ENCODE data around the gene POLR2J2.
"Not testable (repeated sequence)": the region's sequence is repeated elsewhere in the genome, so short reads cannot be mapped to it uniquely, and the experiment has no call there.

The POLR2J2 gene

GRCh38 chr7:102671166-102671955, at the start of gene POLR2J2:
Gene POLR2J2 (minus strand): TSS chr7:102671663. CDS start chr7:102671601, 62 bp downstream.
- H3K27ac ChIP-seq (ENCODE audit: low read depth, low read length); H3K36me3 ChIP-seq (ENCODE audit: insufficient read depth, low read length); H3K9ac ChIP-seq (ENCODE audit: low read length); H3K9me3 ChIP-seq (ENCODE audit: low read length); H3K27me3 ChIP-seq (ENCODE audit: control insufficient read depth in 1 of 2, insufficient read depth in 2 of 2, low read length in 2 of 2); H3K4me3 ChIP-seq (ENCODE audit: low read depth in 1 of 2, low read length in 2 of 2); H3K4me1 ChIP-seq (ENCODE audit: insufficient read depth, low read length): not testable (repeated sequence)

DNA sequence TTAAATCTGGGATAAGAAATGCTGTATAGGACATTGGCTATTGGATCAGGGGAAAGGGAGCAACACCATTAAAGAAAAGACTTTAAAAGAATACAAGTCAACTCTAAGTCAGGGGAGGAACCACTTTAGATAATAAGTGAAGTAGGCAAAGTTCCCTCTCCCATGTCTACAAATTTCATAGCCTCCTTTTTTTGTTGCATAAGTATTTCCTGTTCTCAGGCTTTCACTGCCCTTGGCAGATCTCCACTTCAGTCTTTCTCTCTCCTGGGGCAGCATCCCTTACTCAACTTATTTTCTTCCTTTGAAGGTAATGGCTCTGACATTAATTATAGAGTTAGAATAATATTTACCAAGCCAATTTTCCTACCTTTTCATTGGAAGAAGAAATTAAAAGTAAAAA, 47.0 kb upstream of the POLR2J2 start:
- not testable (repeated sequence) for H3K4me1 ChIP-seq (ENCODE audit: insufficient read depth, low read length); H3K4me3 ChIP-seq (ENCODE audit: low read depth in 1 of 2, low read length in 2 of 2); H3K36me3 ChIP-seq (ENCODE audit: insufficient read depth, low read length); H3K9ac ChIP-seq (ENCODE audit: low read length); H3K9me3 ChIP-seq (ENCODE audit: low read length); H3K27ac ChIP-seq (ENCODE audit: low read depth, low read length); H3K27me3 ChIP-seq (ENCODE audit: control insufficient read depth in 1 of 2, insufficient read depth in 2 of 2, low read length in 2 of 2)

GRCh38 chr7:102715718-102716117, 44.3 kb upstream of the POLR2J2 start:
- H3K36me3 ChIP-seq (ENCODE audit: insufficient read depth, low read length); H3K4me1 ChIP-seq (ENCODE audit: insufficient read depth, low read length); H3K4me3 ChIP-seq (ENCODE audit: low read depth in 1 of 2, low read length in 2 of 2); H3K9ac ChIP-seq (ENCODE audit: low read length); H3K27me3 ChIP-seq (ENCODE audit: control insufficient read depth in 1 of 2, insufficient read depth in 2 of 2, low read length in 2 of 2); H3K27ac ChIP-seq (ENCODE audit: low read depth, low read length); H3K9me3 ChIP-seq (ENCODE audit: low read length): not testable (repeated sequence)

- not testable (repeated sequence) for H3K4me3 ChIP-seq (ENCODE audit: low read depth in 1 of 2, low read length in 2 of 2); H3K9me3 ChIP-seq (ENCODE audit: low read length); H3K4me1 ChIP-seq (ENCODE audit: insufficient read depth, low read length); H3K27me3 ChIP-seq (ENCODE audit: control insufficient read depth in 1 of 2, insufficient read depth in 2 of 2, low read length in 2 of 2); H3K9ac ChIP-seq (ENCODE audit: low read length); H3K27ac ChIP-seq (ENCODE audit: low read depth, low read length); H3K36me3 ChIP-seq (ENCODE audit: insufficient read depth, low read length)
Observed at GRCh38 chr7:102714774-102715522, 43.5 kb upstream of the POLR2J2 start.

- not testable (repeated sequence) for H3K27ac ChIP-seq (ENCODE audit: low read depth, low read length)
Observed at GRCh38 chr7:102713691-102714080, 42.2 kb upstream of the POLR2J2 start.

GRCh38 chr7:102713011-102713690, 41.7 kb upstream of the POLR2J2 start:
- H3K27ac ChIP-seq (ENCODE audit: low read depth, low read length); H3K4me3 ChIP-seq (ENCODE audit: low read depth in 1 of 2, low read length in 2 of 2); H3K4me1 ChIP-seq (ENCODE audit: insufficient read depth, low read length); H3K36me3 ChIP-seq (ENCODE audit: insufficient read depth, low read length); H3K9ac ChIP-seq (ENCODE audit: low read length); H3K27me3 ChIP-seq (ENCODE audit: control insufficient read depth in 1 of 2, insufficient read depth in 2 of 2, low read length in 2 of 2); H3K9me3 ChIP-seq (ENCODE audit: low read length): not testable (repeated sequence)

More at GRCh38 chr7:102713691-102714080, 42.2 kb upstream of the POLR2J2 start:
- H3K9me3 ChIP-seq (ENCODE audit: low read length); H3K4me3 ChIP-seq (ENCODE audit: low read depth in 1 of 2, low read length in 2 of 2); H3K9ac ChIP-seq (ENCODE audit: low read length); H3K4me1 ChIP-seq (ENCODE audit: insufficient read depth, low read length); H3K27me3 ChIP-seq (ENCODE audit: control insufficient read depth in 1 of 2, insufficient read depth in 2 of 2, low read length in 2 of 2); H3K36me3 ChIP-seq (ENCODE audit: insufficient read depth, low read length): not testable (repeated sequence)

DNA sequence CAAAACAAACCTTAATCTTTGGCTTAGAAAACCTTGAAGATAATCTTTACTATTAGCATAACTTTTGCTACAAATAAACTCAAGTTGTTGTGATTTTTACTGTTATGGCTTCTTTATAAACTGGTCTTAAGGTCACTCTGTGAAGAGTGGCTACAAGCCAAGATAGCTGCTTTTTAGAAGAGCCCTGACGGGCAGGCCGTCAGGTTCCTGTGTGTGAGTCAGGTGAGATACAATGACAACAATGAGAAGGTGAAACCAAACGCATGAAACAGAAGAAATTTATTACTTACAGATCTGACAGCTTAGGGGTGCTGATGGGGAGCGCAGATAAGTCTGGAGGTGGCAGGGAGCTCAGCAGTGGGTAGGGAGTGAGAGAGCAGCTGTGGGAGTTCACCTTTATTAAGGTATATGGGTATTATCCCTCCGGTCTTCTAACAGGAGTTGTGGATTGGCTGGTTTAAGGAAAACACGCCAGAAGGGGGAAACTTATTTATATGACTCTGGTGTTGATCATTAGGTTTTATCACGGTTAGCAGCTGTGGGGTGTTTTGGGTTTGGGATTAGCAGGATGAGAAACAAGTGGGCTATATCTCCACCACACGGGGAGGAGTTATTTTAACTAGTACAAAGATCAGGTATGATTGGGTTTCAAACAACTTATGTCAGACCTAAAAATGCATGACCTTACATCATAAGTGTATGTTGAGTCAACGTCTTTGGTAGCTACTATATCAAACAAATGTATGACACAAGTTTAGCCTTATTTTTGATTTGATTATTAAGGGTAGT, 27.7 kb upstream of the POLR2J2 start:
- H3K4me3 ChIP-seq (ENCODE audit: low read depth in 1 of 2, low read length in 2 of 2); H3K9me3 ChIP-seq (ENCODE audit: low read length); H3K27me3 ChIP-seq (ENCODE audit: control insufficient read depth in 1 of 2, insufficient read depth in 2 of 2, low read length in 2 of 2); H3K27ac ChIP-seq (ENCODE audit: low read depth, low read length); H3K9ac ChIP-seq (ENCODE audit: low read length); H3K36me3 ChIP-seq (ENCODE audit: insufficient read depth, low read length); H3K4me1 ChIP-seq (ENCODE audit: insufficient read depth, low read length): not testable (repeated sequence)

GRCh38 chr7:102697642-102698512, 26.4 kb upstream of the POLR2J2 start:
- H3K9me3 ChIP-seq (ENCODE audit: low read length); H3K4me1 ChIP-seq (ENCODE audit: insufficient read depth, low read length); H3K27me3 ChIP-seq (ENCODE audit: control insufficient read depth in 1 of 2, insufficient read depth in 2 of 2, low read length in 2 of 2); H3K36me3 ChIP-seq (ENCODE audit: insufficient read depth, low read length); H3K27ac ChIP-seq (ENCODE audit: low read depth, low read length); H3K9ac ChIP-seq (ENCODE audit: low read length); H3K4me3 ChIP-seq (ENCODE audit: low read depth in 1 of 2, low read length in 2 of 2): not testable (repeated sequence)

DNA sequence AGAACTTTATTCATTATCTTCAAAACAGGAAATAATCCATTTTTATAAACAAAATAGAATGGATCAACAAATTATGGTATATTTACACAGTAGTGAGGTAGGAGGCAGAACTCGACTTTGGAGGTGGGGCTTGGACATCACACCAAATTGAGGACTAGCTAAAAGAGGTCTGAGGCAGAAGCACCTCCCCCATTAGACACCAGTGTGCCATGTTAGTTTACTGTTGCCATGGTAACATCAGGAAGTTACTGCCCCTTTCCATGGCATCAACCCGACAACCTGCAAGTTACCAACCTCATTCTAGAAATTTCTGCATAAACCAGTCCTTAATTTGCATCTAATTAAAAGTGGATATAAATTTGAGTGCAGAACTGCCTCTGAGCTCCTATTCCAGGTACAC, 24.5 kb upstream of the POLR2J2 start:
- not testable (repeated sequence) for H3K9ac ChIP-seq (ENCODE audit: low read length); H3K4me1 ChIP-seq (ENCODE audit: insufficient read depth, low read length); H3K9me3 ChIP-seq (ENCODE audit: low read length); H3K27ac ChIP-seq (ENCODE audit: low read depth, low read length); H3K36me3 ChIP-seq (ENCODE audit: insufficient read depth, low read length); H3K27me3 ChIP-seq (ENCODE audit: control insufficient read depth in 1 of 2, insufficient read depth in 2 of 2, low read length in 2 of 2); H3K4me3 ChIP-seq (ENCODE audit: low read depth in 1 of 2, low read length in 2 of 2)

GRCh38 chr7:102695033-102695552, 23.6 kb upstream of the POLR2J2 start:
- H3K4me1 ChIP-seq (ENCODE audit: insufficient read depth, low read length); H3K36me3 ChIP-seq (ENCODE audit: insufficient read depth, low read length); H3K9ac ChIP-seq (ENCODE audit: low read length); H3K9me3 ChIP-seq (ENCODE audit: low read length); H3K27ac ChIP-seq (ENCODE audit: low read depth, low read length); H3K27me3 ChIP-seq (ENCODE audit: control insufficient read depth in 1 of 2, insufficient read depth in 2 of 2, low read length in 2 of 2); H3K4me3 ChIP-seq (ENCODE audit: low read depth in 1 of 2, low read length in 2 of 2): not testable (repeated sequence)
